GM12875 (cell line): ENCODE data around the gene MORN3.

Source experiments
- H3K4me3 ChIP-seq: one replicate; pipeline ENCODE4 v1.5.1; 2011; ENCODE audit warnings: low read depth, low read length, control low read depth
- CTCF ChIP-seq: IDR thresholded peaks from 2 replicates; pipeline ENCODE4 v1.5.1; 2011; ENCODE audit warnings: low read depth, mild to moderate bottlenecking, control low read depth, inconsistent platforms, low read length, moderate library complexity, borderline replicate concordance; ENCODE audit not compliant: insufficient read depth

MORN3 gene

GRCh38 chr12:121630791-121631355 lies 38.6 kb downstream of the MORN3 start:
- no peak for TF ChIP-seq CTCF
- no peak overlapping the region for H3K4me3 ChIP-seq

GRCh38 chr12:121628536-121628935 lies 40.9 kb downstream of the MORN3 start:
- no peak for TF ChIP-seq CTCF
- H3K4me3 ChIP-seq: peak overlapping the region; percentile 90

- peak overlapping the region; percentile 90 for H3K4me3 ChIP-seq
Measured at GRCh38 chr12:121628037-121628436, 41.4 kb downstream of the MORN3 start.

GRCh38 chr12:121626853-121627640 lies 42.4 kb downstream of the MORN3 start:
- H3K4me3 ChIP-seq: peak overlapping the region; percentile 90
- TF ChIP-seq CTCF: 0 out of 2 replicates have a peak, but pooled peaks have one; percentile 4

More at GRCh38 chr12:121628037-121628436, 41.4 kb downstream of the MORN3 start:
- no peak for TF ChIP-seq CTCF

- peak within 1 kb of the TSS; percentile 90 for H3K4me3 ChIP-seq
- no peak for TF ChIP-seq CTCF
Measured at GRCh38 chr12:121626087-121626852, 43.2 kb downstream of the MORN3 start, which contains the start of gene ORAI1. Gene ORAI1, plus strand, starts transcription at chr12:121626530.

GRCh38 chr12:121620333-121620891 lies 49.0 kb downstream of the MORN3 start:
- no peak overlapping the region for H3K4me3 ChIP-seq
- TF ChIP-seq CTCF: no peak
